NCI-H1436 treated with DMSO at 0.1 percent for 48 hours (cell line): ENCODE results near the gene XIRP2.
A peak's percentile ranks its signal among the peaks of the same experiment; 100 is the strongest.

Experiments used
- DNase-seq: peaks from one replicate; lab custom pipeline; 2025; lab: John Stamatoyannopoulos, UW

XIRP2 gene

DNA sequence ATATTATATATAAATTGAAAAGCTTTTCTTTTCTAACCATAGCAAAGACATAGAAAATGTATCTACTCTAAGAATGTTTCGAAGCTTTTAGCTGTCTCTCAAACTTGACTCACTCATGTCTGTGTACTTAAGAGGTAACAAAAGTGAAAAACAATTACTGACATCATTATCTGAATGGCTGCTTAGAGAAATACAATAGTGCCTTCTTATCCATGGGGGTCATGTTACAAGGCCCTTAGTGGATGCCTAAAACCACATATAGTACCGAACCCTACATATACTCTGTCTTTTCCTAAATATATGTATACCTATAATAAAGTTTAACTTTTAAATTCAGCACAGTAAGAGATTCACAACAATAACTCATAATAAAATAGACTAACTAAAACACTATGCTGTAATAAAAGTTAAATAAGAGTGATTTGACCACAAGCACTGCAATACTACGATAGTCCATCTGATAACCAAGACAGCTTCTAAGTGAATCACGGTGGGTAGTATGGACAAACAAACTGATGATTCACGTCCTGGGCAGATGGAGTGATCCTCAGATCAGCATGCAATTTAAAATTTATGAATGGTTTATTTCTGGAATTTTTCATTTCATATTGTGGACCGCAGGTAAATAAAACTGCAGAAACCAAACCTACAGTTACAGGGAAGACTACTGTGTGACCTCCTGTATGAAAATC lies 246.2 kb downstream of the XIRP2 start:
- DNase-seq: peak; percentile 31

DNA sequence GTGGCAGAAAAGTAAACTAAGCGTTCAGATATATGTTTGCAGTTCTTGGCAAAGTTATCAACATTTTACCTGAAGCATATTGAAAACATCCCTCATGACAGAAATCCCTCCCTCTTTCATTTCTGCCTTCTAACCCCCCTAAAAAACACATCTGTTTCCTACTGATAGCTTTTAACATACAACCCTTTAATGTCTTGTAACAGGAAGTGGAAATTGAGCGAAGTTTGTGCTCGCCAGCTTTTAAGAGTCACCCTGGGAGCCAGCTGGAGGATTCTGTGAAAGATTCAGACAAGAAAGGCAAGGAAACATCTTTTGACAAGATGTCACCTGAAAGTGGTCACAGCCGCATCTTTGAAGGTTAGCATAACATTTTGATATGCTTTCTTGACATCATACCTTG lies 247.4 kb downstream of the XIRP2 start:
- DNase-seq: no peak

DNA sequence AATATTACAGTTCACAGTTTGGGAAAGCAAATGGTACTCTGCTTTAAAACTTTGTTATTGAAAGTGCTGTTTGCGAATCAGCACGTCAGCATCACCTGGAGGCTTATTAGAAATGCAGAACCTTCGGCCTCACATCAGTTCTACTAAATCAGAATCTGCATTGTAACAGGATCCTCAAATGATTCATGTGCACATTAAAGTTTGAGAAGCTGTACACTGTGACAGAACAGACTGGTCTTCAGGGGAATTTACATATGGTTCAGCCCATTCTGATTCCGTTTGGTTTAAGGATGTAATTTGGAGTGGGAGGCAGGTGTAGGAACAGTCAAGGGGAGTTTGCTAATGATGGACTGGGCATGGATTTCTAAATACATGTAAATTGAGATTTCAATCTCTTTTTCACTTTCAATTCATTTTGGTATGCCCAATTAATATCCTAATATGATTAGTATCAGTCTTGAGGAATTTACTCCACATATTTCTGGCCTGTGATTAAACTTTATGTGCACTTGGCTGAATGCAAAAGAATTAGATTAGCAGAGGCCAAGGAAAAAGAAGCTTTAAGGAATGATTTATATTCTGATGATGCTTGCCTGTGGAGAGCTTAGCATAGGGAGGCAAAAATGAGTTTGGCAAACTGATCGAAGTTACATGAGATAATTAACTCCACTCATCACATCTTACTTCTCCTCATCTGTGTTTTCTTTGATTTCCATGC lies 248.8 kb downstream of the XIRP2 start:
- no peak for DNase-seq

DNA sequence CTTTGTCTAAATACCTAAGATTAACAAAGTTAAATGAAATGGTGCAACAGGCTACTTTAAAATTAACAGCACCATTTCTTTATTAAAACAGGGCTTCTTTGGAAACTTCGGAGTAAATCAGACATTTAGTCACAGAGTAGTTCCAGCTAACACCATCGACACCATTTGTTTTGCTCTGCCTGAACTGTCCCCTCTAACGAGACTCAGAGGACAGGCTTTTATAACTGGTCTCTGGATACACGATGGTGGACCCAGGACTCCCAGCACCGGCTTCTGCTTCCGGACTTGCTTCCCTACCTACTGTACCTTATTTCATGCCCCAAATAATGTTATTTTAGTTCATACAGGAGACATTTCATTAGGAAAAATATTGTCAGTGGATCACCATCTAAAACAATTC lies 252.1 kb downstream of the XIRP2 start:
- DNase-seq: no peak

DNA sequence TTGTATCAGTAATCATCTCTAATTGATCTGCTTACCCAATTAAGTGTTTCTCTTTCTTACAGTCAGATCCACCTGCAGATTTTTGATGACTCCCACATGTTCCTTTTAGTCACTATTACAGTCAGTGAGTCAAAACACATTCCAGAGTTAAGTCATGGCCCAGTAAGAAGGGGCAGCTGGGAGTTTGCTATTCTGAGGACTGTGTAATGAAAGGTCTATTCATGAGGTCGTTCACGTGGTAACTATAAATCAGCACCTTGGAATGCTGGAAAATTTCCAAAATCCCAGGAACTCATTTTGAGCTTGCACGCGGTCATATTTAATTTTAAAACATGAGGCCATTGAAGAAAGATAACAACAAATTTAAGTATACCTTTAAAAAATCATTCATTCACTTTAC lies 252.5 kb downstream of the XIRP2 start:
- DNase-seq: no peak

DNA sequence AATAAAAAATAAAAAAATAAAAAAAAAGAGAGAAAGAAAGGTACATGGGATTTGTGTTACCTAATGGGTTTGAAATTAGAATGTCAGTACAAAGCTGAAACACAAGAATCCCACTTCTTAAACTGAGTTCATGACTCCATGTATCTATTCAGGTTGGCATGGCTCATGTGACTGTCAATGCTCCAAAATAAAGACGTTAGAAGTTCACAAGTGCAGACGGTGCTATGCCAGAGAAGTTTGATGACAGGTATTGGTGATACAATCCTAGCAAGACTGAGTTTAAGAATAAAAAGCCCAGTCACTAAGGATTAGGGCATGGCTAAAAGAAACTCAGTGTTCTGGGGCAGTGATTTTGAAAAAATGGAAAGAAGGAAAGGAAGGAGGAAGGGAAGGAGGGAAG lies 254.3 kb downstream of the XIRP2 start:
- no peak for DNase-seq

DNA sequence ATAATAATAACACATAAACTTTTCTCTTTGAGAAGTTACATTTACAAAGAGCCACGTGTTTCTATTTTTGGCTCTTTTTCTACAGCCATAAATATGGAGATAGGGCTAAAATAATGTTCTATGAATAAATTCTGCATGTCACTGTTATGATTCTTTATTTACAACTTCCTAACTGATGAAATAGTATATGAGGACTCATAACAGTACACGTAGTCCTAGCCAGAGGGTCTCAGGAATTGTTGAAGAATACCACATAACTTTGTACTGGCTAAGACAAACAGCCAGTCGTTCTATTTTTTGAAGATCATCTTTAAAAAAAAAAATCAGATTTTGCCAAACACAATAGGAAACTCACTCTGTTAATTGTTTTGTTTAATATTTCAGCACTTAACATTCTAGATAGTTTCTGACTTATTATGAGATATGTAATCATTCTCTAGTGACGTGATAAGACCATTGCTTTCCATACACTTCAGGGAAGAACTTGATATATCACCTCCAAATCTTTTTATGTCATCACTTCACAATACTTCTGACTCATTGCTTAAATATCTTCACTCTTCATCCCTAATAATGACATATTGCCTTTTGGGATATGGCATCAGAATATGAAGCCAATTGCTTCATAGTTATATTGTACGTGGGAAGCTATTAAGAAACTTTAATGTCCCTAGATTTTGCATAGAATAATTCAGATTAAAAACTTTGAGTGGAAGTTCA lies 256.1 kb downstream of the XIRP2 start:
- no peak for DNase-seq

DNA sequence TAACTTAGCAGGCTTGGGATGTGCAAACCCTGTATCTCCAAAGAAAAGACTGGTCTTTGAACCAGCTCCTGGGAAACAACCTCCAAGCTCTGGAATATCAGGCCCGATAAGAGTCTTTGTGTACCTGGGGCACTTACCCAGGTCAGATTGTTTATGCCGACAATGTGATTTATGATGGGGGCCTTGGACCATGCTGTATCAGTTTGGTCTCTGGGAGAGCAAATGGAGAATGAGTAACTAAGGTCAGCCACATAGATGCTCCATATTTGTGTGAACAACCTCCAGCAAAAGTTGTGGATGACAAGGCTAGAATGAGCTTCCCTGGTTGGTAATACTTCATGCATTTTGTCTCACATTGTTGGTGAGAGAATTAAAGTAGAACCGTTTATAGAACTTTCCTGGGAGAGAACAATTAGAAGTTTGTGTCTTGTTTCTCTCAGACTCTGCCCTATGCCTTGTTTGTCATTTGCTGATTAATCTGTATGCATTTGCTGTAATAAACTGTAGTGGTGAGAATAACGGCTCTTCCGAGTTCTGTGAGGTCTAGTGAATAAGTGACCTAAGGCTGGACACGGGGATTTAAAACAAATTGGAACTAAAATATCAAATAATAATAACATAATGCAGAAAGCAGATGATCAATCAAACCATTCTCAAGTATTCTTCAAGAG lies 259.1 kb downstream of the XIRP2 start:
- no peak for DNase-seq

DNA sequence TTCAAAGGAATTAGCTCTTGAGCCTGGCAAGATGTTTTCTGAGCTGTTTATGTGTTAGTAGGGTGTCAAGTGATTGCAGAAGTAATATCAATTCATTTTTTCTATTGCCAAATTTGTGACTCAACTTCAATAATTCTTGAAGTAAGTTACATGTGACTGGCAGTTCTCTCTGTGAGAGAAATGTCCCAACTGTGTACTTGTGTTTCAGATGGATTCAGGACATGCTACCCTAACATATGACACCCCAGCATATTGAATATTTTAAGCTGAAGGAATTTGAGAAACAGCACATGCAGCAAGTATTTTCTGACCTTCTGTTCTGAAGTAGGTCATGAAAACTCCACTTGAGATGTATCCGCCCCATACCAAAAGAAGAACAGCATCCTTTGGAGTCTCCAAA lies 263.6 kb downstream of the XIRP2 start:
- no peak for DNase-seq

DNA sequence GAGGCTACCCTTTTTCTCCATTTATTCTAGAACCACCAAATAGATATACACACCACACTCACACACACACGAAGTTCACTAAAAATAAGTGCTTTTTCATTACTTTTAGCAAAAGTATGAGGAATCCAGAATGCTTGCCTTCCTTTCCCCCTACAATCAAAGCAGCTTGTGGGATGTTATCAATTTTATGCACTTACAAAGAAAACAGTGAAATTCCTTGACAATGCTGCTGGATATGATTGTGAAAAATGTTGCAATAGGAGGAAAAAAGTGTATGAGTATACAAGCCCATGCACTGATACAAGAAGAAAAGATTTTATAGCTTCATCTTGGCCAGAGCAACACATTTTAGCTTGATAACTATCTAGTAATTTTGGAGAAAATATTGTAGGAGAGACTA lies 269.2 kb downstream of the XIRP2 start:
- no peak for DNase-seq

DNA sequence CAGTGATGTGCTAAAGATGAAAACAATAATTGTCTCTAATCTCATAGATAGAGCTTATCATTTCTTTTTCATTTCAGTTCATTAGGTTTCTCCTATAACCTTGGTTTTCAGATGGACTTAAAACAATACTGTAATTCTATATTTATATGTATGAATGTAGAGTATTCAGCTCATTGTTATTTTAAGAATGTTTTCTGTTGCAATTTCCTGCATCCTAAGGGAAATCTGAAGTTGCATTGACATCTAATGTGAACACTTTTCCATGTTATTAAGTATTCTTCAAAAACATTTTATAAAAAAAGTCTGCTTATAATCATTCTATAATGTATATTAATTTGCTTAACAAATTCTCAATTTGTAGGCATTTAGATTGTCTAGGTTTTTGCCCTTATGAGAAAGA lies 288.9 kb downstream of the XIRP2 start:
- DNase-seq: no peak

DNA sequence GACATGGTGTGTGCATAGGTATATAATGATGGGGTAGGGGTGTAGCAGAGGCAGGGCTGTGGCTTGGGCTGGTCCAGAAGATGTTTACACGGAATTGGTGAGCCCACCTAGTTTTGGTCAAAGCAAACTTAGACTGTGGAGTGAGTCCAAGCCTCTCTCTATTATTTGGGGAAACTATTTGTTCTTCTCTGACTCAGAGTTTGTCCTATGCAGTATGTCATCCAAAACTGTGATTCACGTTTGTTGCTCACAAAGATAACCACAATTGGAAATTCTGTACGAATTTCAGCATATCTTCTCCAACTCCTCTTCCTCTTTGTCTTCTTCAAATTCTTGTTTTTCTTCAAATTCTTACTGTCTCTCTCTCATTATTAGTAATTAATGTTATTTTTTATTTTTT lies 292.9 kb downstream of the XIRP2 start:
- no peak for DNase-seq

DNA sequence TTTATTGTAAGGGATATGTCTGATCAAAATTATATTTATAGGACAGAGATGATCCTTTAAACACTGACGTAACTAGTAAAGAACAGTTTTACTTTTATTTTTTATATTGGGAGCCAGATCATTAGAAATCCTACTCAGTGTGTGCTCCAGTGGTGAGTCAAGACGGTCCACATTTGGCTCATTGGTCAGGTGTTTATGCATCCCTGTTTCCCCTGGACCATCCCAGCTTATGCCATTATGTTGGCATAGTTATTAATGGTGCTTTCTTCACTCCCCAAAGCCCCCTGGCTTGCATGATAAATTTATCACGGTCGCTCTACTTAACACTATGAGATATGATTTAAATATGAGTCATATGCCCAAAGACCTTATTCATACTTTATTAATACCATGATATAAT lies 293.4 kb downstream of the XIRP2 start:
- DNase-seq: no peak

DNA sequence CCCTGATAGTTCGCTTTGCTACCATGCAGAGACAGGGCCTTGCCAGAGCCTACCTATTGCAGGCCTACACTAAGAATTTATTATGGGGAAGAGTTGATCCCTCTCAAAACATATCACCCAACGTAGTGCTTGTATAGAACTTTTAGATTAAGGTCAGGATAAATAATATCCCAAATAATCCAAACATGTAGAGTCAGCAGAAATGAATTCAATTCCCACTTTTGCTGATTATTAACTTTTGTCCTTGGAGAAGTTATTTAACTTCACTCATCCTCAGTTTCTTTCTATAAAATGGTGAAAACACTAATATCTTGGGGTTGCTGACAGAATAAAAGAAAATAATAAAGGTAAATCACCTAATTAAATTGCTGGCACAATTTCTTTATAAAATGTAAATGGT lies 294.1 kb downstream of the XIRP2 start:
- no peak for DNase-seq

DNA sequence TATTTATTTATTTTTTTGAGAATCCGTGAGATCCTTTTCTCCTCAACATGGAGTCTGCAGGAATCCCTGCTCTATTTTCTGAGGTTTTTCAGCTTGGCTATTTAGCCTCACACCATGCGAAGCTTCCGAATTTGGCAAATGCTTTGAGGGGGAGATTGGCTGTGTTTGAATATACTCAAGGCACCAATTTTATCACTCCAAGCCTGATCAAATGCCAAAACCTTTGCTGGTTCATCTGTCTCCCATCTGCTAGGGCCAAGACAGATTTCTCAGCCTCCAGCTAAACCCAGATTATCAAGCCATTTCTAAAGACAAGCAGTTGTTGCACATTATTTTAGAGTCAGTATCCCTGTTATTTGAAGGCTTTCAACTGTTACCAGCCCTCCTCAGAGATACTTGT lies 295.7 kb downstream of the XIRP2 start:
- no peak for DNase-seq

DNA sequence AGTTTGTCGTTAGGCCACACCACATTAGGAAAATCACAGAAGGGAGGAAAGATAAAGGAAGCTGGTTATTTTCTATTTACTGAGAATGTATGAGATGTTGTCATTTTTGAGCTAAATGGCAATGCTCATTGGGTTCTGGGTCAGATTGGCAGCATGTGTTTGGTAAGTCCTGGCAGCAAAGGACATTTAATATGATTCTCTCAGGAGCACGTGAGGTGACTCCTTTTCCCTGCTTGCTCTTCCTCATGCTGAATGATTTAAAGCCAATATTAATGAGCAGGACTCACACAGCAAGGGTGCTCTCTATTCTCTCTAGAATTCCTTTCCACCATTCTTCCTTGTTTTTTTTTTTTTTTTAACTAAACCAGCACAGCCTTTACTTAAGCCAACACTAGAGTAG lies 298.2 kb downstream of the XIRP2 start:
- no peak for DNase-seq

DNA sequence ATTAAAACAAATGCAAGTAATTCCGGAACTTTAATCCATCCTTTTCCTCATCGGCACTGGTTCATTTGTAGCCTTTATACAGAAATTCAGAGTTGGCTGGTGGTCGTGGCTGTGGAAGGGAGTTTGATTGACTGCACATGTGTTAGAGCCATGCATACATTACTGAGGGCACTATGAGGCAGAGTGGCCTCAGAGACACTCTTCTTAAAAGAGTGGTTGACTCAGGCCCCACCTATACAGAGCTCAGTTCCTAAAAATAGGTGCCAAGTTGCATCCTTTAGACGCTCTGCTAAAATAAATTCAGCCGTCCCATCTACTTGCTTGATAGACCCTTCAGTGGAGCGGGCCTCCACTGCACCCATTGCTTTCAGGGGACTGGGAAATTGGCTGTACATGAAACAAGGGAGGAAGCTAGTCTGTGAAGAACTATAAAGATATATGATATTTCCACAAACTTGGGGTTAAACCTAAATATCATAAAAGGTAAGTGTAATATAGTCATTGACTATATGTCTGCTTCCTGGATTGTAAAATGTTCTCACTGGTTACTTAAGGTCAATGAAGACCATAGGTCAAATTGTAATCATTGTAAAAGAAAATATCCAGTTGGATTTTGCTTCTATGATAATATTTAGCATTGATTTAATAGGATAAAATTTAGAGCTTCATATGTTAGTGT lies 298.9 kb downstream of the XIRP2 start:
- no peak for DNase-seq

DNA sequence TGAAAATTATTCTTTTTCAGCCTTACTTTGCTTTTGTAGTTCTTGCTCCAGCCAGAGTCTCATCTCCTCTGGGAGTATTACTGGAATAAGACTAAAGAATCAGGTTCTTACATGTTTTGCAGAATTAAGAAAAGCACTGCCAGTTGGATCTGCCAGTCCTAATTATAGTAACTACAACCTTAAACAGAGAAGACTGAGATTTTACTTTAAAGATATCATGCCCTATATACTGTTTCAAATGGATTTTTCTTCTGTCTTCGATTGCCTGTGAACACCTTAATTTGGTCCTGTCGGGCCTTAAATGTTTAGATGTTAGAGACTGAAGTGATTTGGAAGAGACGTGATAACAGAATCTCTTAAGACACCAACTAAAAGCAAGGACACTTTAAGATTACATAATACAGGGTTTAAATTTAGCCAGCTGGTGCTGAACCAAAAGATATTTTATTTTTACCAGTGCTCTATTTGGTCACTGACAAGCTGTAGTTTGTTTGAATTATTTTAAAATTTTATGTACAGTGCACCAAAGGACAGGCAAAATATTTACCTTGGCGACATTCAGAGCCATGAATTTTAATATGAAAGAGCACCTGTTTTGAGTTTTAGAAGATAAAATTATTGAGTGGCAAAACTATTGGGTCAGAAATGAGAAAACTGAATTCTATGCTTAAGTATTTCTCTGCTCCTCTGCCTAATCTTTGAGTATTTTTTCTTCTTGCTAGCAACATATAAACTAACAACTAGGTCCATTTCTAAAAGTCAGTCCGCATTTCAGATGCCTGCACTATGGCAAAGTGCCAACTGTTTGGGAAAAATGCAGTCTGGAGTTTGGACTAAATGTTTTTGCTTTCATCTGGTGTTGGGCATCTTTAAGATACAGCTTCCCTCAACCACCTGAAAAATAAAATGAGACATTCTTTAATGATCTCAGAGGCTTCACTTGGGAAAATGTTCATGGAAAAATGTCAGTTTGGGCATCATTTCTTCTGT lies 300.0 kb downstream of the XIRP2 start:
- no peak for DNase-seq

DNA sequence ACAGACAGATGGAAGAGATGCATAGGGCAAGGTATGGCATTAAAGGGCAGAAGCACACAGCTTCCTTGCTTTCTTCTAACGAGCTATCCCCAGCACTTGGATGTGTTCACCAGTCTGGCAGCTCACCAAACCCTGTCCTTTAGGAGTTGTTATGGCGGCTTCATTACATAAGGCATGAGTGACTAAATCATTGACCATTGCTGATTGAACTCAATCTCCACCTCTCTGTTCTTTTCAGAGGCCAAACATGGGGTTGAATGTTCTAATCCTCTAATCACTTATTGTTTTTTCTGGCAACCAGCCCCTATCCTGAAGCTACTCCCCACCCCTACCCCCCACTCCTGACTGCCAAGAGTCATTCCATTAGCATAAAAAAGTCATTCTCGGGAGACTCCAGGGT lies 301.8 kb downstream of the XIRP2 start:
- DNase-seq: no peak

DNA sequence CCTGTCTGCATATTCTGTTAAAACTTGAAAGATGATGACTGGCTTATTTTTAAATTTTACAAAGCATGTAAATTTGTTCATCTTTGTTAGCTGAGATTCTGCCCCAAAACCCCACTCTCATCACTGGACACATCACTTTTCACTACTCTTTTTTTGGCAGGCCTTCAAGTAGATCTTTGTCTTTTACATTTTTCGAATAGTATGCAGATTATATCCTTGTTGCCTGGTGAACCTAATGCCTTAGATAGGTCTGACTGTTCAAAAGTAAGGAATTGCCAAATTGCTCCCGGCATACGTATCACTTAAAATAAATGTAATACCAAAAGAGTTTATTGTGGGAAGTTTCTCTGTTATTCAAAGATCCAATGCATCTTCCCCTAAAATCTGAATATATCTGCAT lies 303.3 kb downstream of the XIRP2 start:
- no peak for DNase-seq

DNA sequence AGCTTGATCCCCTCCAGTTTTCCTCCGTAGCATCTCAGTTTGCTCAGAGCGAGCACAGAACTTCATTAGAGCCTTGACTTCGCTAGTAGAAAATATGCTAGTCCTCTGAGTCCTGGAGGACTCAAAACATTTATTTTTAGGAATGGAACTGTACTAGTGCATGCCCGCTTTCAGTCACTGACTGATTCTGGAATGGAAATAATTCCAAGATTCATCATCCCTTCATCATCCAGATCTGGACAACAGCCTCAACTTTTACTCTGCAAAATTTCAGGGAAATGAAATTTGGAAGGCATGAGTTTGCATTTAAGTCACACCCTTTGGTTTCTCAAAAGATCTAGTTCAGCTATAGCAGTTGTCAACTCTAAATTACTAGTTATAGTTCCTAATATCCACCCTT lies 304.6 kb downstream of the XIRP2 start:
- no peak for DNase-seq
